CD4-positive, alpha-beta T cell treated with Interleukin-10 for 1 hour (primary cell): ENCODE measurements around the gene CSTPP1.
"Not testable (repeated sequence)": the region's sequence is repeated elsewhere in the genome, so short reads cannot be mapped to it uniquely, and the experiment has no call there.

Experiments
- DNase-seq: peaks from one replicate; pipeline ENCODE4 v3.0.0-alpha.2; 2020

CSTPP1 gene

DNA sequence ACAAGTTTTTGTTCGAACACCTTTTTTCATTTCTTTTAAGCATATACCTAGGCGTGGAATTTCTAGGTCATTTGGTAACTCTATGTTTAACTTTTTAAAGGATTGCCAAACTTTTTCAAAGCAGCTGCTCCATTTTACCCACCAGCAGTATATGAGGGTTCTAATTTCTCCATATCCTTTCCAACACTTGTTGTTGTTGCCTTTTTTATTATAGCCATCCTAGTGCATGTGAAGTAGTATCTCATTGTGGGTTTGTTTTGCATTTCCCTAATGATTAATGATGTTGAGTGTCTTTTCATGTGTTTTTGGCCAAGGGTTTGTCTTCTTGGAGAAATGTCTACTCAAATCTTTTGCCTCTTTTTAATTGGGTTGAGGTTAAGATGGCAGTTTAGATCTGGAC is 24.5 kb downstream of the CSTPP1 start:
- no peak for DNase-seq

GRCh38 chr11:46961886-46962285 is 25.3 kb downstream of the CSTPP1 start:
- DNase-seq: not testable (repeated sequence)

DNA sequence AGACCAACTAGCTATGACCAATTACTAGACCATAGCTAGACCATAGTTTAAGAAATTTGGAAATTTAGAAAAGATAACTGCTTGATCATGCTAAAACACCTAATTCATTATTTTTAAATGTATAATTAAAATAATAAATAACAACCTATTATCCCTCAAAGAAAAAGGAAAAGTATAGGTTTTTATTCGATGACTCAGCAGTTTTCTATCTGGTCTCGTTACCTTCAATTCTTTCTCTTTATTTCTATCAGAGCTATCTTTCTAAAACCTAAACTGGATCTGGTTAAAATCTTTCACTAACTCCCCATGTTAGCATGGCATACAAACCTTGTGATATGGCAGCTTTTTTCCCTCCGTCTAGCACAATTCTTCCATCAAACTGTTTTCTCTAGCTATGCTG is 27.3 kb downstream of the CSTPP1 start:
- DNase-seq: no peak

DNA sequence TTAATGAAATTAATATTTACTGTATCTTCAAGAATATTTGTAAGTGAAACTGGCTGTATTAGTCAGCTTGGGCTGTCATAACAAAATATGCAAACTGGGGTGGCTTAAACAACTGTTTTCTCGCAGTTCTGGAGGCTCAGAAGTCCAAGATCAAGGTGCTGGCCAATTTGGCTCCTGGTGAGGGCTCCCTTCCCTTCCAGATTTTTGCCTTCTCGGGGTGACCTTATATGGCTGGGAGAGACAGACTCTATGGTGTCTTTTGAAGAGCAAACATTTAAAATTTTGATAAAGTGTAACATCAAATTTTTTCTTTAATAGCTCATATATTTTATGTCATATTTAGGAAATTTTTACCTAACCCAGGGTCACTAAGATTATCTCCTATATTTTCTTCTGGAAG is 30.2 kb downstream of the CSTPP1 start:
- DNase-seq: no peak

DNA sequence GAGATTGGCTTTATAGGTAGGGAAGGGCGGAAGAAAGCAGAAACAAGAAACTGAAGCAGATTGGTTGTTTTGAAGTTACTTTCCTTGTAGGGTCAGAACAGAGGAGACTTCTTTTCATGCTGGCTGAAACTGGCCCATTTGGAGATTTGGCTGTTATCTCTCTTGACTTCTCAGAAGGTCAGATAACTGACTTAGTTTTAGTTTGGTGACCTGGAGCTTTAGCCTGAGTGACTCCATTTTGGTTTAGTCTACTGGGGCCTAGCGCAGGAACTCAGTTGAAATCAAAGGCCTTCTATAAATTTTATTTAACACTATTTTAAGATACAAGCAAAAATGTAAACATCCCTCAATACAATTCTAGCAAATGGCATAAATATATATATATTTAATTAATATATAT is 31.4 kb downstream of the CSTPP1 start:
- DNase-seq: no peak

GRCh38 chr11:46969379-46969778 is 32.8 kb downstream of the CSTPP1 start:
- DNase-seq: no peak

GRCh38 chr11:46970913-46971625 is 34.5 kb downstream of the CSTPP1 start:
- no peak for DNase-seq

- DNase-seq: no peak
These were observed 35.8 kb downstream of the CSTPP1 start for GRCh38 chr11:46972343-46972742.

- no peak for DNase-seq
These were observed 36.3 kb downstream of the CSTPP1 start for GRCh38 chr11:46972821-46973220.

DNA sequence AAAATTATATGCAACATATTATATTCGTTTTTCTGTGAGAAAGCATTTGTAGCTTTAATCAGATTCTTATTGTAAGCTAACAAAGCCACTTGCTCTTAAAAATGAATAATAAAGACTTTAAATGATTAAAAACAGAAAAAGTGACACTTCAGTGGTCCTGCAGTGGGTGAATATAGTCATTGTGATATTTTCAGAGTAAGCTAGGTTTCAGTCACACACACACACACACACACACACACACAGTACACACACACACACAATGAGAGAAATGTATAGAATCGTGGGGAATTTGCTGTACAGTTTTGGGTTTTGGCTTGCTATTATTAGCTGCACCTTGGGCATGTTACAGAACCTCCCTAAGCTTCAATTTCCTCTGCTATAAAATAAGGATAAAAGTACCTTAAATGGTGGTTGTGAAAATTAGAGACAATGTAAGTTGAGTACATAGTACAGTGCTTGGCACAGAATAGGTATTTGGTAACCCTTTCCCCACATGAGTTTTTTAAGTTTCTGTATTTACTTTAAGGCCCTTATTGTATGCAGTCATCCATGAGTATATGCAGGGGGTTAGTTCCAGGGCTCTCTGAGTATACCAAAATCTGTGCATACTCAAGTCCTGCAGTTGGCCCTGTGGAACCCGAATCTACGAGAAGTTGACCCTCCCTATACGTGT is 39.8 kb downstream of the CSTPP1 start:
- no peak for DNase-seq

- no peak for DNase-seq
These were observed 40.7 kb downstream of the CSTPP1 start for GRCh38 chr11:46977038-46977813.

- no peak for DNase-seq
These were observed 41.5 kb downstream of the CSTPP1 start for GRCh38 chr11:46978005-46978491.

- no peak for DNase-seq
These were observed 42.8 kb downstream of the CSTPP1 start for GRCh38 chr11:46979358-46979757.

DNA sequence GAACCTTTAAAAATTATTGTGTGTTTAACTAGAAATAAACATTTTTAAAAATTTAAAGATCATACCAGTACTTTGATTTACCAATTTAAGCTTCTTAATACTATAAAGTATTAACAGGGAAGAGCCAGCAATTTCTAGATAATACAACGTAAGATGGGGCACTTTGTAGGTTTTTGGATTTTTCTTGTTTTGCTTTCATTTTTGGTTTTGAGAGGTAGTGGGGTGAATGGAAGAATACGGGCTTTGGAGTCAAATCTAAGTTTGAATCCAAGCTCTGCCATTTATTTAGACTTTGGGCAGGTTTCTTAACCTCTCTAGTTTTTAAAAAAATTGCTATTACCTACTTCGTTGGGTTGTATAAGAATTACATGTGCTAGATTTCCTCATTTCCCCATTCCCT is 44.9 kb downstream of the CSTPP1 start:
- DNase-seq: peak; percentile 14

DNA sequence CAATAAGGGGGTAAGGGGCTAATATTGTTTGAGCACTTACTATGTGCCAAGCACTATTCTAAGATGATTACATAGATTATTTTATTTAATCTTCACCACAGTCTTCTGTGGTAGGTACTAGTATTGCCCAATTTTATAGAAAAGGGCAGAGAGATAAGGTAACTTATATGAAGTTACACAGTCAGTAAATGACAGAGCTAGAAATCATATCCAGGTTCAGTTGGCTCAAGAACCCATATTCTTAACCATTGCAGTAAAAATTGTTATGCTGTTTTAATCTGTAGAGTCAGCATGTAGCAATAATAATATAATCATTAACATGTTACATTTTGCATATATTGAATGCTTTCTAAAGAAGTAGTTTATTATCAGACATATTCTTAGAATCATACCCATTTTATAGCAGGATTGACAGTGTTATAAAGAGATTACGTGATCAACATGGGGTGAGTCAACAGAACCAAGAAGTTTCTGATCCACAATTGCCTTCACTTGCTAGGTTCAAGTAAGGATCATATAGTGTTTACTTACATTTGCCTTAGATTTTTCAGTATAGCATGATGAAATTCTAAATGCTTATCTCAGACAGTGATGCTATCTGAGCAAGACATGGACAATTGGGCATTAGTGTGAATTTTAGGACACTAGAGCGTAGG is 46.4 kb downstream of the CSTPP1 start:
- DNase-seq: no peak

DNA sequence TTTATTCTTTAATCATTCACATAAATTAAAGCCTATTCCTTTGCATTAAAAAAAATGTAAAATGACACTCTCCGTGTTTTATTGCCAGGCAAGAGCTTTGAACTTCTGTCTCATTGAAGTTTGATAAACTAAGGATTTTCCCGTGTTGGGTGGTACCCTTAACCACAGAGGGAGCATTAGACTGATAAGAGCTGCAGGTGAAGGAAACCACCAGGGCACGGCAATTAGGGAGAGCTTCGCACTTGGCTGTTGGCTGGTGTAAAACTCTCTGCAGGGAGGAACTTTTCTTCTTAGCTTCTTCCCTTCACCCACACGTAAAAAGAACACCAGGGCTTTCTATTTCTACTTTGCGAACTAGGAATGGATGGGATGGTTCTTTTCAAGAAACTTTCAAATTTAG is 47.0 kb downstream of the CSTPP1 start:
- no peak for DNase-seq

DNA sequence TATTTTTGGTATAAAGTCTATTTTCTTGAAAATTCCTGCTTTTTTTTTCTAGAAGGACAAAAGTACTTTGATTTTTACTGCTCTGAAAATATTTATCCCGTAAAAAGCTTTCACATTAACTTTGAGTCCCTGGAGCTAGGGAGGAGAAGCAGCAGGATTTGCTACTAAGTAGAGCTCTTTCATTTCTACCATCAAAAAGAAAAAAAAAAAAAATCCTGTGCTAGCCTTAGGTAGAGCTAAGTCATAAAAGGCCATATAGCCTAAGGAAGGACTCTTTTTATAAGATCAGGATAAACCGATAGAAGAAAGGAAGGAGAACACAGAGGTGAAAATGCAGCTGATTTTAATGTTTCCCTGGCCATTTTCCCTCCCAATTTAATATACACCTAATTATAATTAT is 48.0 kb downstream of the CSTPP1 start:
- DNase-seq: no peak

- DNase-seq: no peak
These were observed 48.4 kb downstream of the CSTPP1 start for GRCh38 chr11:46984987-46985386.

DNA sequence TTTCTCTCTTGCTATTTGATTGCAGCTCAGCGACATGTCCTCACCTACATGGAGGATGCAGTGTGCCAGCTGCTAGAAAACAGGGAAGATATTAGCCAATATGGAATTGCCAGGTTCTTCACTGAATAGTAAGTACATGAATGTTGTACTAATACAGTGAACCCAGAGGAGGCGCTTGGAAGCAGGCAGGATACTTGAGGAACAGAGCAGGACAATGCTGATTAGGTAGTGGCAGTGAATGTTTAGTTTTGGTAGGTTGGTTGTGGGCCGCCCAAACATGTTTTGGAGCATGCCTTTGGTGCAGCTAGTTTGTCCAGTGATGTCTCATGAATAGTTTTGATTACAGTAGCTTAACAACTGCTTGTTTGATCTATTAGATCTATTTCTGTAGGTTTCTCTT is 50.6 kb downstream of the CSTPP1 start:
- no peak for DNase-seq

- not testable (repeated sequence) for DNase-seq
These were observed 53.4 kb downstream of the CSTPP1 start for GRCh38 chr11:46989810-46990487.

GRCh38 chr11:46991391-46991790 is 54.8 kb downstream of the CSTPP1 start:
- DNase-seq: no peak

DNA sequence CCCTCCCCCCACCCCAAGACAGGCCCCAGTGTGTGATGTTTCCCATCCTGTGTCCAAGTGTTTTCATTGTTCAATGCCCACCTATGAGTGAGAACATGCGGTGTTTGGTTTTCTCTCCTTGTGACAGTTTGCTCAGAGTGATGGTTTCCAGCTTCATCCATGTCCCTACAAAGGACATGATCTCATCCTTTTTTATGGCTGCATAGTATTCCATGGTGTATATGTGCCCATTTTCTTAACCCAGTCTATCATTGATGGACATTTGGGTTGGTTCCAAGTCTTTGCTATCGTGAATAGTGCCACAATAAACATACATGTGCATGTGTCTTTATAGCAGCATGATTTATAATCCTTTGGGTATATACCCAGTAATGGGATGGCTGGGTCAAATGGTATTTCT is 55.8 kb downstream of the CSTPP1 start:
- DNase-seq: not testable (repeated sequence)

- not testable (repeated sequence) for DNase-seq
These were observed 61.2 kb downstream of the CSTPP1 start for GRCh38 chr11:46997796-46998195.
